ENCODE results near the gene RAB3A. TPM values are rescaled to one million over a fixed set of nuclear protein-coding genes. Genes with fewer than 3 reads are reported as not detected.

The RAB3A gene
- total and polyA plus RNA-seq, 9 of the 15 experiments (the other 6 are each of a cell fraction or from before 2014, with no cell fraction given) = 0.17 to 5.1 (median 0.90) TPM; not detected in 1

DNA sequence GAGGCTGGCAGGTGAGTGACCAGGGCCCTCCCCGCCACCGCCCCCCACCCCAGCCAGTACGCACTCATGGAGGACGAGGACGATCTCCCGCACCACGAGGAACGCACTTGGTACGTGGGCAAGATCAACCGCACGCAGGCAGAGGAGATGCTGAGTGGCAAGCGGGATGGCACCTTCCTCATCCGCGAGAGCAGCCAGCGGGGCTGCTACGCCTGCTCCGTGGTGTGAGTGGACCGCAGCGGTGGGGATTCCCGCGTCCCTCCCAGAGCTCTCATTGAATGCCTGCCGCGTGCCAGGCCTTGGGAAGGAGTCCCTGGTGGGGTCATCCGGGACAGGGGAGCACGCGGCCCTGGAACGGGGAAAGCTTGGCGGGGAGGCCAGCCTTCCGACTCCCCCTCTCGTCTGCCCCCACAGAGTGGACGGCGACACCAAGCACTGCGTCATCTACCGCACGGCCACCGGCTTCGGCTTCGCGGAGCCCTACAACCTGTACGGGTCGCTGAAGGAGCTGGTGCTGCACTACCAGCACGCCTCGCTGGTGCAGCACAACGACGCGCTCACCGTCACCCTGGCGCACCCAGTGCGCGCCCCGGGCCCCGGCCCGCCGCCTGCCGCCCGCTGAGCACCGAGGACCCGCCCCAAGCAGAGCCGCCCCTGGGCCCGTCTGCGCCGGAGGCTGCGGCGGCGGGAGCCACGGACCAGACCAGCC lies 35.0 kb downstream of the RAB3A start:
- ChIA-PET CTCF (ENCODE audit: low intra/inter-chr PET ratio) (interaction anchor here (0.6 to 2.2 kb wide), 4 partner anchors 11 to 162 kb away, joined by 3 to 13 read pairs (median 4); no protein-coding TSS in a partner anchor), POLR2A (interaction anchor here (0.6 to 1.0 kb wide), 2 partner anchors 16 to 23 kb away, joined by 4 to 5 read pairs; no protein-coding TSS in a partner anchor)
- no peaks in the 10 kb centered on the region for H3K9me1 ChIP-seq (ENCODE audit: control insufficient read depth, insufficient read depth, low read length)
- H3K4me2 ChIP-seq (ENCODE audit: insufficient read depth, low read length) = no peak overlapping the region
- H3K4me1 ChIP-seq (replicated peaks in 1 of 2; ENCODE audit: control insufficient read depth in 2 of 2, insufficient read depth in 2 of 2, low read length in 2 of 2) = peaks cover 4 to 20% of the 10 kb centered on the region in 2 experiments; a peak in 4 of 5 replicates
- H2AFZ ChIP-seq (ENCODE audit: low read depth, low read length) = no peak overlapping the region
- no peak overlapping the region for H3K4me3 ChIP-seq
- in situ Hi-C loops (cut with MboI) = loop anchor here (10.0 kb wide), 1 partner anchor 164 kb away; the partner anchor contains the start of gene ARRDC2
- DNase-seq (ENCODE audit: extremely low read depth in 1 of 4, low spot score in 3 of 4) (no peak), FAIRE-seq (no peak), ATAC-seq (no peak)
- WGBS (ENCODE audit: insufficient coverage, low coverage, missing lambda C conversion rate) = 96% methylated on average over 37 of the region's 66 CpGs
- H4K20me1 ChIP-seq (replicated peaks; ENCODE audit: control insufficient read depth, insufficient read depth, low read length) = 0 out of 2 replicates have a peak, but pooled peaks cover 4% of the 10 kb centered on the region
- no peak overlapping the region for H3K27ac ChIP-seq (ENCODE audit: extremely low read depth, low read depth, low read length)
- H3K36me3 ChIP-seq (ENCODE audit: control insufficient read depth, insufficient read depth, low read length) = peaks cover 57% of the 10 kb centered on the region; the same call in 2 of the 3 replicates
- no peaks in the 10 kb centered on the region for H3K27me3 ChIP-seq (ENCODE audit: control insufficient read depth in 2 of 2, insufficient read depth in 2 of 2, low read length in 2 of 2)
- intact Hi-C loops (cut with micrococcal nuclease) = loop anchor here (1.0 to 10.0 kb wide), 2 partner anchors 56 to 164 kb away; partner anchors contain the start of gene ARRDC2
- H3K9me3 ChIP-seq (replicated peaks; ENCODE audit: control insufficient read depth, insufficient read depth, low read depth, low read length) = no peaks in the 10 kb centered on the region
- no TSS peak for BruUV-seq (replicated peaks)
- no peak overlapping the region for H3K9ac ChIP-seq (ENCODE audit: insufficient read depth in 1 of 2, low read depth in 2 of 2, low read length in 2 of 2)
- H3K79me2 ChIP-seq (ENCODE audit: control insufficient read depth, insufficient read depth, low read length) = no peaks in the 10 kb centered on the region
- TF ChIP-seq POLR2G (IDR thresholded peaks at IDR 0.05; ENCODE audit: low read depth, low read length) = peak; percentile 34
- no peak for TF ChIP-seq GATAD2B (IDR thresholded peaks at IDR 0.05; ENCODE audit: borderline replicate concordance)
- TF ChIP-seq SPI1 (IDR thresholded peaks at IDR 0.05; ENCODE audit: borderline replicate concordance, low read depth, low read length) = no peak
- TF ChIP-seq MEIS2 (IDR thresholded peaks at IDR 0.05; ENCODE audit: partially characterized antibody) = no peak
- TF ChIP-seq, protein P1, sequence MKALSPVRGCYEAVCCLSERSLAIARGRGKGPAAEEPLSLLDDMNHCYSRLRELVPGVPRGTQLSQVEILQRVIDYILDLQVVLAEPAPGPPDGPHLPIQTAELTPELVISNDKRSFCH (CRISPR knock-in tag; IDR thresholded peaks at IDR 0.05) = no peak
- TF ChIP-seq, protein P1 (tag; IDR thresholded peaks at IDR 0.05) = no peak
- TF ChIP-seq, protein P2, sequence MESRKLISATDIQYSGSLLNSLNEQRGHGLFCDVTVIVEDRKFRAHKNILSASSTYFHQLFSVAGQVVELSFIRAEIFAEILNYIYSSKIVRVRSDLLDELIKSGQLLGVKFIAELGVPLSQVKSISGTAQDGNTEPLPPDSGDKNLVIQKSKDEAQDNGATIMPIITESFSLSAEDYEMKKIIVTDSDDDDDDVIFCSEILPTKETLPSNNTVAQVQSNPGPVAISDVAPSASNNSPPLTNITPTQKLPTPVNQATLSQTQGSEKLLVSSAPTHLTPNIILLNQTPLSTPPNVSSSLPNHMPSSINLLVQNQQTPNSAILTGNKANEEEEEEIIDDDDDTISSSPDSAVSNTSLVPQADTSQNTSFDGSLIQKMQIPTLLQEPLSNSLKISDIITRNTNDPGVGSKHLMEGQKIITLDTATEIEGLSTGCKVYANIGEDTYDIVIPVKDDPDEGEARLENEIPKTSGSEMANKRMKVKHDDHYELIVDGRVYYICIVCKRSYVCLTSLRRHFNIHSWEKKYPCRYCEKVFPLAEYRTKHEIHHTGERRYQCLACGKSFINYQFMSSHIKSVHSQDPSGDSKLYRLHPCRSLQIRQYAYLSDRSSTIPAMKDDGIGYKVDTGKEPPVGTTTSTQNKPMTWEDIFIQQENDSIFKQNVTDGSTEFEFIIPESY (CRISPR knock-in tag; IDR thresholded peaks at IDR 0.05) = peak; percentile 95
- TF ChIP-seq RBM22 (IDR thresholded peaks at IDR 0.05; ENCODE audit: low read depth, low read length, poor library complexity, severe bottlenecking) = peak; percentile 27
- no peak for TF ChIP-seq ILF3 (IDR thresholded peaks at IDR 0.05; ENCODE audit: borderline replicate concordance)
- TF ChIP-seq RNF219 (CRISPR knock-in tag; IDR thresholded peaks at IDR 0.05) = no peak
- TF ChIP-seq FOSL1 (tag; conservative IDR thresholded peaks at IDR 0.05) = no peak
- TF ChIP-seq ZNF174 (CRISPR knock-in tag; IDR thresholded peaks at IDR 0.05) = no peak
- no peak for TF ChIP-seq ZNF23 (CRISPR knock-in tag; IDR thresholded peaks at IDR 0.05)
- TF ChIP-seq ZNF668 (CRISPR knock-in tag; IDR thresholded peaks at IDR 0.05) = no peak
- TF ChIP-seq, protein P3, sequence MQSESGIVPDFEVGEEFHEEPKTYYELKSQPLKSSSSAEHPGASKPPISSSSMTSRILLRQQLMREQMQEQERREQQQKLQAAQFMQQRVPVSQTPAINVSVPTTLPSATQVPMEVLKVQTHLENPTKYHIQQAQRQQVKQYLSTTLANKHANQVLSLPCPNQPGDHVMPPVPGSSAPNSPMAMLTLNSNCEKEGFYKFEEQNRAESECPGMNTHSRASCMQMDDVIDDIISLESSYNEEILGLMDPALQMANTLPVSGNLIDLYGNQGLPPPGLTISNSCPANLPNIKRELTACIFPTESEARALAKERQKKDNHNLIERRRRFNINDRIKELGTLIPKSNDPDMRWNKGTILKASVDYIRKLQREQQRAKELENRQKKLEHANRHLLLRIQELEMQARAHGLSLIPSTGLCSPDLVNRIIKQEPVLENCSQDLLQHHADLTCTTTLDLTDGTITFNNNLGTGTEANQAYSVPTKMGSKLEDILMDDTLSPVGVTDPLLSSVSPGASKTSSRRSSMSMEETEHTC (IDR thresholded peaks at IDR 0.05) = no peak
